Hepatocyte (in vitro differentiated cells): ENCODE data around the gene ATOH8. TPM values are rescaled to one million over a fixed set of nuclear protein-coding genes. Genes with fewer than 3 reads are reported as not detected.

Source experiments
- DNase-seq: peaks from one replicate; pipeline ENCODE4 v3.0.0-alpha.2; 2016; ENCODE audit warnings: low spot score
- H2AFZ ChIP-seq: fragments of 200-600 bp; sonication (generic); 2 replicates; pipeline ENCODE4 v1.6.0; 2016; ENCODE audit warnings: antibody characterized with exemption, mild to moderate bottlenecking
- H3K27ac ChIP-seq: fragments of 200-600 bp; sonication (generic); 2 replicates; pipeline ENCODE4 v1.5.1; 2016; ENCODE audit warnings: mild to moderate bottlenecking
- H3K27me3 ChIP-seq: fragments of 200-600 bp; sonication (generic); 2 replicates; pipeline ENCODE4 v1.6.1; 2016
- H3K36me3 ChIP-seq: fragments of 200-600 bp; sonication (generic); replicated peaks from 2 replicates; pipeline ENCODE4 v1.5.1; 2016; ENCODE audit warnings: low read depth; ENCODE audit not compliant: insufficient read depth
- H3K4me1 ChIP-seq: fragments of 200-600 bp; sonication (generic); 2 replicates; pipeline ENCODE4 v1.5.1; 2016; ENCODE audit warnings: mild to moderate bottlenecking, moderate library complexity; ENCODE audit not compliant: insufficient read depth
- H3K4me2 ChIP-seq: fragments of 200-600 bp; sonication (generic); 2 replicates; pipeline ENCODE4 v1.6.0; 2016
- H3K4me3 ChIP-seq: fragments of 200-600 bp; sonication (generic); 2 replicates; pipeline ENCODE4 v1.5.1; 2016; ENCODE audit warnings: mild to moderate bottlenecking
- H3K79me2 ChIP-seq: fragments of 200-600 bp; sonication (generic); 2 replicates; pipeline ENCODE4 v1.6.0; 2017; ENCODE audit warnings: mild to moderate bottlenecking
- H3K9me2 ChIP-seq: fragments of 200-600 bp; sonication (generic); replicated peaks from 2 replicates; pipeline ENCODE4 v1.6.0; 2017; ENCODE audit warnings: mild to moderate bottlenecking; ENCODE audit not compliant: insufficient read depth
- H3K9me3 ChIP-seq: fragments of 200-600 bp; sonication (generic); 2 replicates; pipeline ENCODE4 v1.5.1; 2016; ENCODE audit warnings: low read depth, mild to moderate bottlenecking
- H4K20me1 ChIP-seq: fragments of 200-600 bp; sonication (generic); 2 replicates; pipeline ENCODE4 v1.6.0; 2016; ENCODE audit warnings: mild to moderate bottlenecking; ENCODE audit not compliant: insufficient read depth, poor library complexity, severe bottlenecking
- CTCF ChIP-seq: fragments of 200-600 bp; sonication (generic); IDR thresholded peaks from 2 replicates; pipeline ENCODE4 v1.5.1; 2016; ENCODE audit warnings: antibody characterized with exemption, mild to moderate bottlenecking; ENCODE audit not compliant: poor library complexity
- EZH2 ChIP-seq: fragments of 200-600 bp; sonication (generic); IDR thresholded peaks from 2 replicates; pipeline ENCODE4 v1.6.1; 2016; ENCODE audit warnings: antibody characterized with exemption, mild to moderate bottlenecking, borderline replicate concordance
- EZH2phosphoT487 ChIP-seq: fragments of 200-600 bp; sonication (generic); IDR thresholded peaks from one replicate; pipeline ENCODE4 v1.6.1; 2018; ENCODE audit warnings: antibody characterized with exemption, mild to moderate bottlenecking, low read depth, moderate library complexity; ENCODE audit not compliant: unreplicated experiment, severe bottlenecking
- WGBS: methylation state at CpG from one replicate; pipeline ENCODE4 v1.1.6; 2016; ENCODE audit warnings: low lambda C conversion rate; ENCODE audit errors: missing lambda C conversion rate; 5-methylcytosine and 5-hydroxymethylcytosine counted together
- polyA plus RNA-seq: library from polyadenylated mRNA; unstranded; fragments of >200 nt; fragmentation: Nextera tagmentation; extraction: Ambion mirVana; gene quantifications from 2 replicates; pipeline ENCODE4 v1.2.1, GENCODE V29; 2016
- total RNA-seq: library from RNA; depleted of rRNA; stranded (reverse); fragments of >200 nt; gene quantifications from 2 replicates; pipeline ENCODE4 v1.2.3, GENCODE V29; 2014

The ATOH8 gene
- total and polyA plus RNA-seq, 2 experiments from 2014 or later: 1.3 to 2.0 TPM

- WGBS: 85% methylated on average over 6 of the region's 6 CpGs
- no peaks in the 10 kb centered on the region for H3K36me3 ChIP-seq
- H3K9me3 ChIP-seq: no peaks in the 10 kb centered on the region
- no peak overlapping the region for H3K4me3 ChIP-seq
- H3K4me1 ChIP-seq: peaks cover 17% of the 10 kb centered on the region
- no peak overlapping the region for H3K27ac ChIP-seq
- peak overlapping the region; percentile 99 for H3K4me2 ChIP-seq
- no peak overlapping the region for H2AFZ ChIP-seq
- H3K27me3 ChIP-seq: peaks cover 49% of the 10 kb centered on the region
- H3K9me2 ChIP-seq: no peaks in the 10 kb centered on the region
- H4K20me1 ChIP-seq: no peaks in the 10 kb centered on the region
- H3K79me2 ChIP-seq: peaks cover 13% of the 10 kb centered on the region
- TF ChIP-seq EZH2 (no peak), CTCF (no peak), EZH2phosphoT487 (no peak)
- no peak for DNase-seq
Measured at GRCh38 chr2:85756195-85756594, 2.4 kb downstream of the ATOH8 start.

GRCh38 chr2:85756822-85757435 lies 3.1 kb downstream of the ATOH8 start:
- H3K9me3 ChIP-seq: no peaks in the 10 kb centered on the region
- H3K4me1 ChIP-seq: peaks cover 24% of the 10 kb centered on the region
- peaks cover 43% of the 10 kb centered on the region for H3K27me3 ChIP-seq
- no peak for TF ChIP-seq EZH2phosphoT487
- TF ChIP-seq CTCF: no peak
- TF ChIP-seq EZH2: no peak
- 80% methylated on average over 9 of the region's 9 CpGs for WGBS
- peak overlapping the region; percentile 99 for H3K4me2 ChIP-seq
- H3K4me3 ChIP-seq: no peak overlapping the region
- no peaks in the 10 kb centered on the region for H4K20me1 ChIP-seq
- no peak overlapping the region for H2AFZ ChIP-seq
- peaks cover 13% of the 10 kb centered on the region for H3K79me2 ChIP-seq
- H3K27ac ChIP-seq: no peak overlapping the region
- DNase-seq: no peak
- no peaks in the 10 kb centered on the region for H3K36me3 ChIP-seq
- no peaks in the 10 kb centered on the region for H3K9me2 ChIP-seq

DNA sequence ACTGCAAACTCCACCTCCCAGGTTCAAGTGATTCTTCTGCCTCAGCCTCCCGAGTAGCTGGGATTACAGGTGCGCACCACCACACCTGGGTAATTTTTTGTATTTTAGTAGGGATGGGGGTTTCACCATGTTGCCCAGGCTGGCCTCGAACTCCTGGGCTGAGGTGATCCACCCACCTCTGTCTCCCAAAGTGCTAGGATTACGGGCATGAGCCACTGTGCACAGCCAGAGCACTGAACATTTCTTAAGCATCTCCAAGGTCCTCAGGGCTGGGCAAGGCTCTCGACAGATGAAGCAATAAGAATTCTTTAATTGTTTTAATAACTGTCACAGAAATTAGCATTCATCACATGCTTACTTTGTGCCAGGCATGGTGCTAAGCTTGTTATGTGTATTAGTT lies 4.1 kb downstream of the ATOH8 start:
- no peaks in the 10 kb centered on the region for H4K20me1 ChIP-seq
- DNase-seq: no peak
- H3K27ac ChIP-seq: no peak overlapping the region
- H3K4me1 ChIP-seq: peaks cover 28% of the 10 kb centered on the region
- no peaks in the 10 kb centered on the region for H3K9me3 ChIP-seq
- no peak overlapping the region for H2AFZ ChIP-seq
- peaks cover 34% of the 10 kb centered on the region for H3K27me3 ChIP-seq
- H3K9me2 ChIP-seq: no peaks in the 10 kb centered on the region
- WGBS: 98% methylated on average over 5 of the region's 5 CpGs
- no peak overlapping the region for H3K4me3 ChIP-seq
- no peaks in the 10 kb centered on the region for H3K36me3 ChIP-seq
- peaks cover 13% of the 10 kb centered on the region for H3K79me2 ChIP-seq
- TF ChIP-seq EZH2: no peak
- no peak for TF ChIP-seq CTCF
- no peak for TF ChIP-seq EZH2phosphoT487
- no peak overlapping the region for H3K4me2 ChIP-seq
